Measurements from ENCODE around the gene SLC4A4. TPM values are rescaled to one million over a fixed set of nuclear protein-coding genes. Genes with fewer than 3 reads are reported as not detected.

Gene SLC4A4
- total RNA-seq, 1 donor from 2014 or later, result 28.5 TPM

DNA sequence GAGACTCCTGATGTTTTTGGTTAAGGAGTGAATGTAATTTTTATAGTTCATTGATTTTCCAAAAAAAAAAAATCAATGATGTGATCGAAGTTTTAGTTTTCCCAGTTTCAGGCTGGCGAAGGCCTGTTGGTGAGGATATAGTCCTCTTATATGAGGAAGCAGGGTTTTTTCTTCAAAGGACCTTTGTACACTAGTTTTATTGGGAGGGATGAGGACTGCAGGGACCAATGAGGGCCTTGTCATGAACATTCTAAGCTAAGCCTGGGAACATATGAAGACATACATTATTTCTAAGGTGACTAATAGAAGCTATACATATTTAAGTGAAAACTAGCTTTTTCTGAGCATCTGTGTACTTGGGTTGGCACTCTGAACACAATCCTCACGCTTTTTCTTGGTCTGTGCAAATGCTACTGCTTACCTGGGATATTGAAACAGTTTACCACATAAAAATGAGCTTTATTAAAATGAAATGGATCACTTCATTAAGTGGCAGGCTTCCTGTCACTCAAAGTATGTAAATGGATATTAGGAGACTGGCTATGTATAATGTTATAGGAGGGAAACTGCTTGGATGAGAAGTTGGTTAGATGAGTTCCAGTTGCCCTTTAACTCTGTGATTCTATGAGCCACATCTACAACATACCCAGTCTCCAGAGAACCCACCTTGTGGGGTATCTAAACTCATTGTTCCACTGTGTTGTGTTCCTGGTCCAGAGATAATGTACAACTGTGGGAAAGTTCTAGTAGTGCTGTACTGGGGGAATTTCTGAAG is 43.5 kb downstream of the SLC4A4 start:
- Histone ChIP-seq H3K4me1 (no peaks in the 10 kb centered on the region), H3K27me3 (no peaks in the 10 kb centered on the region), H3K9me3 (no peaks in the 10 kb centered on the region), H3K27ac (no peak overlapping the region), H3K36me3 (no peaks in the 10 kb centered on the region), H3K4me3 (no peak overlapping the region)
- ATAC-seq, result no peak
- intact Hi-C loops (cut with DNase I), result no loop called here
- TF ChIP-seq, protein P1, sequence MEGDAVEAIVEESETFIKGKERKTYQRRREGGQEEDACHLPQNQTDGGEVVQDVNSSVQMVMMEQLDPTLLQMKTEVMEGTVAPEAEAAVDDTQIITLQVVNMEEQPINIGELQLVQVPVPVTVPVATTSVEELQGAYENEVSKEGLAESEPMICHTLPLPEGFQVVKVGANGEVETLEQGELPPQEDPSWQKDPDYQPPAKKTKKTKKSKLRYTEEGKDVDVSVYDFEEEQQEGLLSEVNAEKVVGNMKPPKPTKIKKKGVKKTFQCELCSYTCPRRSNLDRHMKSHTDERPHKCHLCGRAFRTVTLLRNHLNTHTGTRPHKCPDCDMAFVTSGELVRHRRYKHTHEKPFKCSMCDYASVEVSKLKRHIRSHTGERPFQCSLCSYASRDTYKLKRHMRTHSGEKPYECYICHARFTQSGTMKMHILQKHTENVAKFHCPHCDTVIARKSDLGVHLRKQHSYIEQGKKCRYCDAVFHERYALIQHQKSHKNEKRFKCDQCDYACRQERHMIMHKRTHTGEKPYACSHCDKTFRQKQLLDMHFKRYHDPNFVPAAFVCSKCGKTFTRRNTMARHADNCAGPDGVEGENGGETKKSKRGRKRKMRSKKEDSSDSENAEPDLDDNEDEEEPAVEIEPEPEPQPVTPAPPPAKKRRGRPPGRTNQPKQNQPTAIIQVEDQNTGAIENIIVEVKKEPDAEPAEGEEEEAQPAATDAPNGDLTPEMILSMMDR (IDR thresholded peaks at IDR 0.05), result no peak
- DNase-seq, result no peak

DNA sequence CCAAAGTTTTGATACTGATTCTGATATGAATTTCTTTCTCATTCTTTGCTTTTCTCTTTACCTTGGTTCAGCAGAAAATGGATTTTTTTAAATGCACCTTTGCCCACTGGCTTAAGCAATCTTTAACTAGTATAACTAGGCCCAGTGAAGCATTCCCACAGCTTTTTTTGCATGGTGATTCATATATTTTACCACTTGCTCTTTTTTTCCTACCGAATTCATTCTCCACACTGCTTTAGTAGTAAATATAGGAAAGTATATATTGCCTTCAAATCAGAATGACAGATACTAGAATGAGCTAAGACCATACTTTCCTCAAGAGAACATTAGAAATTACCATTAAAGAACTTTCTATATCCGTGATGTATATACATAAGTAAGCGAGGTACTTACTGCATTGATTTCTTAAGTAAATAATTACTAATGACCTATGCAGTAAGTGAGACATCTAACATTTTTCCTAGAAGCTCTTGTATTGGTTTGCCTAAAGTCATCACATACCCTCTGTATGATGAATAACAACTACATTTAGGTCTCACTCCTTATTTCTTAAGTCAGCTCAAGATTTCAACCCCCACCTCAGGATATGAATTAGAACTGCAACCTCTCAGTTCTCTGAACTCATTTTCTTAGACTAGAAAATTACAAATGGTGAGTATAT is 44.2 kb downstream of the SLC4A4 start:
- Histone ChIP-seq H3K36me3 (no peaks in the 10 kb centered on the region), H3K4me1 (no peaks in the 10 kb centered on the region), H3K27ac (no peak overlapping the region), H3K4me3 (no peak overlapping the region), H3K9me3 (no peaks in the 10 kb centered on the region), H3K27me3 (no peaks in the 10 kb centered on the region)
- no peak for ATAC-seq
- intact Hi-C loops (cut with DNase I), result no loop called here
- no peak for DNase-seq
- TF ChIP-seq, protein P1 (IDR thresholded peaks at IDR 0.05), result no peak

DNA sequence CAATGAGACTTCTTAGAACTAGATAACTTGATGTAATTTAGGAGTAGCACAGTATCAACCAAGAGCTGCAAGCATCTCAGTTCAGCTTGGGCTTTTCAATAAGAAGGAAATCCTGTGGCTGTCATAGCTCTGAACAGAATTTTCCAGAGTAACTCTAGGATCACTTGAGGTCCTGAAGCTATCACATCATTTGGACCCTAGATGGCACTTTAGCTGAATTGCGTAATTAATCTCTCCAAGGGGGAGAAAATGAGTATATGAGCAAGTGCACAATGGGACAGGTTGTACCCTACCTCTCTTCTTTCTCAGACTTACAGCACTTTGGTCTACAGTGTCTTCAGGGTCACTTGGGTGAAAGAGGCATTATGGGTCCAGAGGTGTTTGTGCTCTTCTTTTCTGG is 45.2 kb downstream of the SLC4A4 start:
- TF ChIP-seq, protein P1 (IDR thresholded peaks at IDR 0.05), result no peak

DNA sequence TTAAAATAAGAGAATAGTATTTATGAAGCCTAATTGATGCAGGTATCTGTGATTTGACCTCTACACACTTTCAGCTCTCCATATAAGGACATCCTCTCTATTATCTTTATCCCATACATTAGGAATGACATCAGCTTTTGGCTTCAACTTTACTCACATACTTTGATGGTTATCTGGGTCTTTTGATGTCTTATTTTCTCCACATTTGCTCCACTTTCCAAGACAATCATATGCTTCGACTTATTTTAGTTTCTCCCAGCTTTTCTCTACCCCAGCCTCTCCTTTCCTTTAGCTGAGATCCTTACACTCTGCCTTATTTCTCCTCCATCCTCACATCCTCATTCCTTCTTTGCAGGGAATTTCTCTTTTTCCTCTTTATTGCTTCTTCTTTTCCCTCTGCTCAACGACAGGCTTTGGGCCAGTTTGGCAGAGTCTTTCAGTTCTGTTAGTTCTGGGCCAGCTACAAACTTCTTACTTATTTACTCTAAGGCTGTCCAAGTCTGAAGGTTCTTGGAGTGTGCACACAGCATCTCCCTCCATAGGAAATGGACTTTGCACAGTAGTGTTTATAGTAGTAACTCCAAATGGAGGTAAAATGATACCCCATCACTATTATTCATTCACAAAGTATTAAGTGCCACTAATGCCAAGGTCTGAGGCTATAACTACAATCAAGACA is 50.5 kb downstream of the SLC4A4 start:
- TF ChIP-seq, protein P1 (IDR thresholded peaks at IDR 0.05), result no peak
- H3K27me3 ChIP-seq, result no peaks in the 10 kb centered on the region
- no peak overlapping the region for H3K27ac ChIP-seq
- DNase-seq (no peak), ATAC-seq (no peak)
- H3K4me3 ChIP-seq, result no peak overlapping the region
- no peaks in the 10 kb centered on the region for H3K4me1 ChIP-seq
- intact Hi-C loops (cut with DNase I), result no loop called here
- no peaks in the 10 kb centered on the region for H3K36me3 ChIP-seq
- H3K9me3 ChIP-seq, result no peaks in the 10 kb centered on the region

More for the DNA sequence above, 45.2 kb downstream of the SLC4A4 start:
- DNase-seq, result no peak
- H3K9me3 ChIP-seq, result no peaks in the 10 kb centered on the region
- H3K27me3 ChIP-seq, result no peaks in the 10 kb centered on the region
- no peak for ATAC-seq
- H3K36me3 ChIP-seq, result no peaks in the 10 kb centered on the region
- no peak overlapping the region for H3K4me3 ChIP-seq
- no peak overlapping the region for H3K27ac ChIP-seq
- intact Hi-C loops (cut with DNase I), result no loop called here
- no peaks in the 10 kb centered on the region for H3K4me1 ChIP-seq

DNA sequence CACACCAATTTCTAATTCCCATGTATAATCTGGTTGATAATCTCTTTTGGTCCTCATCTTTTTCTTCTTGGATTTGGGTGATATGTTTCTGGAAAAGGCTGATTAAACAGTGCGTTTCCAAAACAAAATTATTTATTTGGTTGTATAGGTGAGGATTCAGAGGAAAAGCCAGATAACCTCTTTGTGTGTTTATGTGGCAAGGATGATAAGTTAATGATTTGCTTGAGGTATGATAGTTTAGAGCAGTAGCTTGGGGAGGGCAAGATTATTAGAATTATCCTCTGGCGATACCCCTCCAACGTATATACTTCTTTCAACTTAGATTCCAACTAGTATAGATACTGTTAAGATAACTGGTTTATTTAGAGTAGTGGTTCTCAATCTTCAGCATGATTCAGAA is 53.3 kb downstream of the SLC4A4 start:
- TF ChIP-seq, protein P1 (IDR thresholded peaks at IDR 0.05), result no peak
- ATAC-seq (no peak), DNase-seq (no peak)
- H3K27ac ChIP-seq, result no peak overlapping the region
- no peak overlapping the region for H3K4me3 ChIP-seq
- intact Hi-C loops (cut with DNase I), result no loop called here
- no peaks in the 10 kb centered on the region for H3K27me3 ChIP-seq
- no peaks in the 10 kb centered on the region for H3K9me3 ChIP-seq
- no peaks in the 10 kb centered on the region for H3K4me1 ChIP-seq
- no peaks in the 10 kb centered on the region for H3K36me3 ChIP-seq
